IMR-90 (cell line): Measurements from ENCODE around the gene IDS. TPM values are rescaled to one million over a fixed set of nuclear protein-coding genes. Genes with fewer than 3 reads are reported as not detected.

Experiments
- ATAC-seq: fragments of 200-7000 bp; cut with Tn5 transposase; 2 replicates; pipeline ENCODE4 v1.9.1; 2020; ENCODE audit warnings: low read depth, mild to moderate bottlenecking, moderate library complexity
- BruUV-seq: library from RNA; stranded (reverse); fragments of 400-500 nt; replicated peaks from 2 replicates; lab custom pipeline; 2021; lab: Mats Ljungman, UMichigan
- CTCF ChIA-PET: fragments of 300-600 bp; formaldehyde crosslinking; extraction: SDS; loops from one replicate; lab custom pipeline; 2021; ENCODE audit warnings: antibody characterized with exemption; lab: Yijun Ruan, JAX
- POLR2A ChIA-PET: fragments of 300-600 bp; sonication (Branson Sonifier 250); formaldehyde crosslinking; loops from one replicate; lab custom pipeline; 2022; ENCODE audit warnings: antibody characterized with exemption; ENCODE audit not compliant: unreplicated experiment; lab: Charles Lee
- DNase-seq: peaks from one replicate; pipeline ENCODE4 v3.0.0; 2013
- H2AFZ ChIP-seq: replicated peaks from 2 replicates; pipeline ENCODE3; 2013; ENCODE audit warnings: low read length, mild to moderate bottlenecking; ENCODE audit not compliant: poor library complexity
- H2AK5ac ChIP-seq: 2 replicates; pipeline ENCODE4 v1.6.1; 2013; ENCODE audit warnings: low read depth, low read length, inconsistent platforms
- H2AK9ac ChIP-seq: replicated peaks from 2 replicates; pipeline ENCODE3; 2013; ENCODE audit warnings: mild to moderate bottlenecking, low read depth, low read length, moderate library complexity; ENCODE audit not compliant: poor library complexity
- H2BK120ac ChIP-seq: 2 replicates; pipeline ENCODE4 v1.6.1; 2013; ENCODE audit warnings: low read depth, low read length, inconsistent platforms
- H2BK15ac ChIP-seq: 3 replicates; pipeline ENCODE4 v1.6.1; 2013; ENCODE audit warnings: low read depth, low read length, inconsistent platforms
- H2BK20ac ChIP-seq: 2 replicates; pipeline ENCODE4 v1.6.1; 2013; ENCODE audit warnings: low read depth, mild to moderate bottlenecking, inconsistent platforms, low read length, moderate library complexity
- H2BK5ac ChIP-seq: 2 replicates; pipeline ENCODE4 v1.6.1; 2013; ENCODE audit warnings: mild to moderate bottlenecking, low read depth, low read length, inconsistent platforms; ENCODE audit not compliant: poor library complexity, severe bottlenecking
- H3K14ac ChIP-seq: replicated peaks from 2 replicates; pipeline ENCODE4 v1.6.1; 2013; ENCODE audit warnings: low read depth, low read length, inconsistent platforms
- H3K18ac ChIP-seq: 2 replicates; pipeline ENCODE4 v1.6.1; 2013; ENCODE audit warnings: low read depth, low read length, control low read depth
- H3K23ac ChIP-seq: 2 replicates; pipeline ENCODE4 v1.6.1; 2013; ENCODE audit warnings: low read depth, low read length, inconsistent platforms
- H3K27ac ChIP-seq: 2 replicates; pipeline ENCODE4 v1.5.1; 2013; ENCODE audit warnings: mild to moderate bottlenecking, control low read depth, low read length; ENCODE audit not compliant: insufficient read depth
- H3K27me3 ChIP-seq: 2 replicates; pipeline ENCODE4 v1.6.1; 2013; ENCODE audit warnings: low read length; ENCODE audit not compliant: control insufficient read depth, insufficient read depth
- H3K36me3 ChIP-seq: 2 replicates; pipeline ENCODE4 v1.6.1; 2013; ENCODE audit warnings: low read length, mixed read lengths; ENCODE audit not compliant: control insufficient read depth, insufficient read depth
- H3K4ac ChIP-seq: 2 replicates; pipeline ENCODE4 v1.6.1; 2013; ENCODE audit warnings: low read depth, low read length, inconsistent platforms
- H3K4me1 ChIP-seq: 2 replicates; pipeline ENCODE4 v1.6.1; 2013; ENCODE audit warnings: low read length, mixed read lengths; ENCODE audit not compliant: control insufficient read depth, insufficient read depth
- H3K4me2 ChIP-seq: 2 replicates; pipeline ENCODE4 v1.6.1; 2013; ENCODE audit warnings: low read depth, mild to moderate bottlenecking, control low read depth, low read length, moderate library complexity
- H3K4me3 ChIP-seq: 2 replicates; pipeline ENCODE4 v1.5.1; 2013; ENCODE audit warnings: low read depth, mild to moderate bottlenecking, control low read depth, low read length, moderate library complexity; ENCODE audit not compliant: insufficient read depth
- H3K56ac ChIP-seq: 2 replicates; pipeline ENCODE4 v1.6.1; 2013; ENCODE audit warnings: low read length, inconsistent platforms; ENCODE audit not compliant: insufficient read depth; ENCODE audit errors: extremely low read depth
- H3K79me1 ChIP-seq, 2 experiments: 2 replicates each; pipeline ENCODE4 v1.6.1; 2013; ENCODE audit warnings: low read length in 2 of 2, inconsistent platforms in 1 of 2, low read depth in 1 of 2
- H3K9ac ChIP-seq: 2 replicates; pipeline ENCODE4 v1.6.1; 2013; ENCODE audit warnings: low read depth, low read length, control low read depth
- H3K9me1 ChIP-seq: 2 replicates; pipeline ENCODE4 v1.6.1; 2013; ENCODE audit warnings: low read length, inconsistent platforms; ENCODE audit not compliant: insufficient read depth
- H3K9me3 ChIP-seq: 2 replicates; pipeline ENCODE4 v1.6.1; 2013; ENCODE audit warnings: low read length; ENCODE audit not compliant: control insufficient read depth, insufficient read depth
- H4K20me1 ChIP-seq: 2 replicates; pipeline ENCODE4 v1.6.1; 2013; ENCODE audit warnings: low read length, inconsistent platforms; ENCODE audit not compliant: insufficient read depth
- H4K5ac ChIP-seq: 2 replicates; pipeline ENCODE4 v1.6.1; 2013; ENCODE audit warnings: mild to moderate bottlenecking, low read depth, low read length, control low read depth
- H4K8ac ChIP-seq, 2 experiments: 2 replicates each; pipeline ENCODE4 v1.6.1; 2013; ENCODE audit warnings: low read depth in 2 of 2, low read length in 2 of 2, control low read depth in 1 of 2, inconsistent platforms in 1 of 2
- H4K91ac ChIP-seq: 2 replicates; pipeline ENCODE4 v1.6.1; 2013; ENCODE audit warnings: low read depth, low read length, inconsistent platforms; ENCODE audit not compliant: insufficient read depth
- BHLHE40 ChIP-seq: fragments of 150-350 bp; IDR thresholded peaks from 2 replicates; pipeline ENCODE4 v1.6.1; 2016; ENCODE audit warnings: mild to moderate bottlenecking, low read depth, low read length
- CEBPB ChIP-seq: IDR thresholded peaks from 2 replicates; pipeline ENCODE4 v1.6.1; 2012; ENCODE audit warnings: low read depth, low read length, improper control_type of control experiment
- CHD1 ChIP-seq: IDR thresholded peaks from 2 replicates; pipeline ENCODE4 v1.6.1; 2012; ENCODE audit warnings: low read depth, low read length, improper control_type of control experiment
- ELK1 ChIP-seq: fragments of 150-350 bp; IDR thresholded peaks from 2 replicates; pipeline ENCODE4 v1.6.1; 2016; ENCODE audit warnings: low read depth, mild to moderate bottlenecking, low read length, moderate library complexity, borderline replicate concordance
- MXI1 ChIP-seq: IDR thresholded peaks from 2 replicates; pipeline ENCODE4 v1.6.1; 2012; ENCODE audit warnings: low read depth, mild to moderate bottlenecking, low read length, moderate library complexity, borderline replicate concordance
- POLR2A ChIP-seq: IDR thresholded peaks from 2 replicates; pipeline ENCODE4 v1.6.1; 2012; ENCODE audit warnings: mild to moderate bottlenecking, low read depth, low read length
- RAD21 ChIP-seq: IDR thresholded peaks from 2 replicates; pipeline ENCODE4 v1.6.1; 2012; ENCODE audit warnings: low read length, improper control_type of control experiment
- RCOR1 ChIP-seq: IDR thresholded peaks from 2 replicates; pipeline ENCODE4 v1.6.1; 2012; ENCODE audit warnings: mild to moderate bottlenecking, low read length, improper control_type of control experiment; ENCODE audit not compliant: insufficient replicate concordance
- RFX5 ChIP-seq: IDR thresholded peaks from 2 replicates; pipeline ENCODE4 v1.8.0; 2012; ENCODE audit warnings: low read depth, mild to moderate bottlenecking, low read length, moderate library complexity
- SMC3 ChIP-seq: fragments of 150-350 bp; IDR thresholded peaks from 2 replicates; pipeline ENCODE4 v1.6.1; 2016; ENCODE audit warnings: low read depth, mild to moderate bottlenecking, antibody characterized with exemption, low read length, moderate library complexity
- WGBS, 2 experiments: methylation state at CpG; one replicate each; pipeline versions ENCODE4 v1.1.5 to v1.1.7; 2013; ENCODE audit warnings: missing lambda C conversion rate in 2 of 2; ENCODE audit not compliant: insufficient read length in 1 of 2; ENCODE audit errors: extremely low coverage in 2 of 2; 5-methylcytosine and 5-hydroxymethylcytosine counted together
- dilution Hi-C: fragments of 300-500 bp; cut with HindIII; formaldehyde crosslinking; loops from one replicate; pipeline ENCODE4 v1.14.3; 2018; ENCODE audit warnings: low sequenced_read_pairs; ENCODE audit not compliant: unreplicated experiment
- in situ Hi-C: fragments of 300-500 bp; cut with MboI; formaldehyde crosslinking; loops from 3 replicates; pipeline ENCODE4 v1.14.3; 2019; ENCODE audit warnings: low sequenced_read_pairs, inconsistent platforms, mixed read lengths
- intact Hi-C: fragments of 100-400 bp; cut with micrococcal nuclease; formaldehyde crosslinking; loops from 2 replicates; pipeline ENCODE4 v1.10.0; 2022
- polyA plus RNA-seq, 3 experiments: library from polyadenylated mRNA; depleted of rRNA; stranded (reverse); fragments of >200 nt; gene quantifications; 2 replicates each; pipeline ENCODE4 v1.2.3, GENCODE V29; 2012; ENCODE audit warnings: low replicate concordance in 1 of 3
- total RNA-seq: library from RNA; depleted of rRNA; stranded (reverse); fragments of >200 nt; gene quantifications from 2 replicates; pipeline ENCODE4 v1.2.3, GENCODE V29; 2012
- TF ChIP-seq, protein P1 (sequence below): conservative IDR thresholded peaks from 2 replicates; pipeline ENCODE4 v1.5.1; 2012; ENCODE audit warnings: mild to moderate bottlenecking, low read depth, low read length, improper control_type of control experiment

IDS gene
- total and polyA plus RNA-seq, 2 of the 4 experiments (the other 2 are of a cell fraction) = 26.3 to 56.9 TPM

DNA sequence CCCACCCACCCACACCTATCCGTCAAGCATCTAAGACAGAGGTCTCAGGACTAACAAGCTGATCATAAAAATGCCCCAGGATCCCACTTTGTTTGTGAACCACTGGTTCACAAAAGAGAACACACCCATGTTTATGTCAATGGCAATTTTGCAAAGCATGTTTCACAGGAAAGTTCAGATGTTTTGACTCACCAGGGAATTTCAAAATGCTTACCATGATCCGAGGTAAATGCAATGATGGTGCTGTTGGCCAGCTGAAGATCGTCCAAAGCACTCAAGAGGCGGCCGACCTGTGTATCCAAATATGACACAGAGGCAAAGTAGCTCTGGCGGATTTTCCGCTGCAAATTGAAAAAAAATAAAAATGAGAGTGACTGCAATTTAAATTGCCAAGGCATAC, 15.0 kb downstream of the IDS start:
- no peaks in the 10 kb centered on the region for H4K20me1 ChIP-seq
- 20% methylated on average over 1 of the region's 7 CpGs; no CpG with 5 or more reads in 1 of the 2 experiments for WGBS, 2 experiments
- no peak overlapping the region for H2BK15ac ChIP-seq
- no peak overlapping the region for H3K4me2 ChIP-seq
- no TSS peak for BruUV-seq
- no peak overlapping the region for H4K5ac ChIP-seq
- no peaks in the 10 kb centered on the region; the same call in 1 of the 2 replicates for H3K9me1 ChIP-seq
- TF ChIP-seq SMC3 (no peak), RCOR1 (no peak), RAD21 (no peak), RFX5 (no peak), CEBPB (no peak), CHD1 (no peak), POLR2A (no peak), ELK1 (no peak), MXI1 (no peak), BHLHE40 (no peak)
- TF ChIP-seq, protein P1, sequence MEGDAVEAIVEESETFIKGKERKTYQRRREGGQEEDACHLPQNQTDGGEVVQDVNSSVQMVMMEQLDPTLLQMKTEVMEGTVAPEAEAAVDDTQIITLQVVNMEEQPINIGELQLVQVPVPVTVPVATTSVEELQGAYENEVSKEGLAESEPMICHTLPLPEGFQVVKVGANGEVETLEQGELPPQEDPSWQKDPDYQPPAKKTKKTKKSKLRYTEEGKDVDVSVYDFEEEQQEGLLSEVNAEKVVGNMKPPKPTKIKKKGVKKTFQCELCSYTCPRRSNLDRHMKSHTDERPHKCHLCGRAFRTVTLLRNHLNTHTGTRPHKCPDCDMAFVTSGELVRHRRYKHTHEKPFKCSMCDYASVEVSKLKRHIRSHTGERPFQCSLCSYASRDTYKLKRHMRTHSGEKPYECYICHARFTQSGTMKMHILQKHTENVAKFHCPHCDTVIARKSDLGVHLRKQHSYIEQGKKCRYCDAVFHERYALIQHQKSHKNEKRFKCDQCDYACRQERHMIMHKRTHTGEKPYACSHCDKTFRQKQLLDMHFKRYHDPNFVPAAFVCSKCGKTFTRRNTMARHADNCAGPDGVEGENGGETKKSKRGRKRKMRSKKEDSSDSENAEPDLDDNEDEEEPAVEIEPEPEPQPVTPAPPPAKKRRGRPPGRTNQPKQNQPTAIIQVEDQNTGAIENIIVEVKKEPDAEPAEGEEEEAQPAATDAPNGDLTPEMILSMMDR = no peak
- H3K79me1 ChIP-seq = no peaks in the 10 kb centered on the region; a peak in 1 of 4 replicates
- no peak overlapping the region for H3K56ac ChIP-seq
- no peak for ATAC-seq
- no peak overlapping the region for H4K91ac ChIP-seq
- no peak overlapping the region for H3K23ac ChIP-seq
- no peaks in the 10 kb centered on the region for H3K27me3 ChIP-seq
- H3K4me3 ChIP-seq = no peak overlapping the region
- dilution Hi-C loops = no loop called here
- H3K4ac ChIP-seq = no peak overlapping the region
- H2AK5ac ChIP-seq = no peak overlapping the region
- CTCF ChIA-PET = no interaction called here
- no peak overlapping the region for H3K9ac ChIP-seq
- H3K4me1 ChIP-seq = no peaks in the 10 kb centered on the region
- no peak overlapping the region for H2AK9ac ChIP-seq
- no peaks in the 10 kb centered on the region for H3K9me3 ChIP-seq
- no peak overlapping the region for H3K27ac ChIP-seq
- POLR2A ChIA-PET = no interaction called here
- peak; percentile 25 for DNase-seq
- H3K18ac ChIP-seq = no peak overlapping the region
- no peak overlapping the region for H2BK5ac ChIP-seq
- no peak overlapping the region for H2BK120ac ChIP-seq
- intact Hi-C loops = no loop called here
- in situ Hi-C loops = no loop called here
- H2AFZ ChIP-seq = no peak overlapping the region
- H2BK20ac ChIP-seq = no peak overlapping the region
- H3K36me3 ChIP-seq = peaks cover 29% of the 10 kb centered on the region
- no peak overlapping the region for H3K14ac ChIP-seq
- H4K8ac ChIP-seq = no peak overlapping the region
